ENCODE measurements around the gene NMS.
"Not testable (repeated sequence)": the region's sequence is repeated elsewhere in the genome, so short reads cannot be mapped to it uniquely, and the experiment has no call there.

Gene NMS

DNA sequence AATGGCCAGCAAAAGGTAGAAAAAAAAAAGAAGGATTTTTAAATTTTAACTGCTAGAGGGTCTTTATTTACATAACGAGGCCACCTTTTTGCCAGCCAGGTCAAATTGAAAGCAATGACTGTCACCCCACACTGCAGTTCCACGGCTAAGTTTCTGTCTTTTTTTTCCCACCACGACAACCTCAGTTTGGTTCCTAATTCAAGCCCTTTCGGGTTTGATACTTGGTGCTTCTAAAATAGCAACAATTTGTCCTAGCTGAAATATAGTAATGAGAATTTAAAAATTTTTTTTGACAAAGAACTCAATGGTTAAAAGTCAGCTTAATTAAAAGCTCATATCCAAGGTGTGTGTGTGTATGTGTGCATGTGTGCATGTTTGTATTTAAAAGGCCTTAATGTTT lies 16.4 kb upstream of the NMS start:
- H3K36me3 Mint-ChIP-seq (ENCODE audit: low read depth): peaks cover 3% of the 10 kb centered on the region
- peaks cover 15% of the 10 kb centered on the region for H3K27me3 Mint-ChIP-seq
- no peak overlapping the region for H3K4me3 Mint-ChIP-seq
- no peaks in the 10 kb centered on the region for H3K4me1 Mint-ChIP-seq (ENCODE audit: low read depth)
- DNase-seq: no peak
- H3K27ac Mint-ChIP-seq: no peak overlapping the region
- peaks cover 10% of the 10 kb centered on the region for H3K9me3 Mint-ChIP-seq

DNA sequence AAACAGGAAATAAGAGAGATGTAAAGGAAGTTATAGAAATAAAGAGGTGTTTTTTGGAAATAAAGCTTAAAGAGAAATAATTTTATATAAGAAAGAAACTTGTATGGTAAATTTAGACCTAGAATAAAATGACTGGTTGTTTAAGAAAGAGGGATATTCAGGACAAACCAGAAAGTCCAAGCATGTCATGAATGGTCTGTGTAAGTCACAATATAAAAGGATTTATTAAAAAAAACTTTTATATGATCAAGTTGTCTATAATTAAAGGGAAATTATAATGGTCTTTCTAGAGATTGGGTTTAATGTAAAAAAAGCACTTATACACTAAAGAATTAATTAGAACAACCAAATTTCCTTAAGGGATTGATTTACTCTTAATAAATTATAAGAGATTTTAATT lies 13.9 kb upstream of the NMS start:
- H3K27me3 Mint-ChIP-seq: peaks cover 15% of the 10 kb centered on the region
- not testable (repeated sequence) for H3K4me1 Mint-ChIP-seq (ENCODE audit: low read depth); DNase-seq; H3K27ac Mint-ChIP-seq; H3K36me3 Mint-ChIP-seq (ENCODE audit: low read depth); H3K4me3 Mint-ChIP-seq
- peaks cover 22% of the 10 kb centered on the region for H3K9me3 Mint-ChIP-seq

DNA sequence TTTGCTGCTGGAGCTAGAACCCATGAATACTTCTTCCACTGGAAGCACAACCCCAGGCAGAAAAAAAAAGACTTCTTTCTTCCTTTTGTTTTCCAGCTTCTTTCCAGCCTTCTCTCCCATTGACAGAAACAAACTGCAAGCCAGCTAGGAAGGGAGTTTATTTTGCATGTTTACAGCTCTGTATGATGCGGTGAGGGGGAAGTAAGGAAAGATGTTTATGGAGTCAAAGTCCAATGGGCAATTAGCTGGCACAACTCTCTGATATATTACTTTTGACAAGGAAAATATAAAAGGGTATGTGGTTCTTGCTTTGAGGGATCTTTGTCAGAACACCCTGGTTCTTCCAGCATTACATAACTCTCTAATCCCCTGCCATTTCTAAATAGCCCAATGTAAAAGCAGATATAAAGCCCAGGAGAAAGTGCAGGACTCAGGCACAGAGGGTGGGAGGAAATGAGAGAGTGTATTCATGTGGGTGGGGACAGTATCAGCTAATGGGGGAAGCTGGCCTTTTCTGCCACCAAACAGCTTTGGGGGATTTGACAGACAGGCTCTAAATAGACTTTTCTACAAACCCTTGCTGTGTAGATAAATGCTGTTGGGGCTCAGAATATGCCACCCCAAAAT lies 9.3 kb upstream of the NMS start:
- no peak overlapping the region for H3K27ac Mint-ChIP-seq
- no peak overlapping the region for H3K4me3 Mint-ChIP-seq
- H3K9me3 Mint-ChIP-seq: peaks cover 18% of the 10 kb centered on the region
- H3K4me1 Mint-ChIP-seq (ENCODE audit: low read depth): no peaks in the 10 kb centered on the region
- H3K36me3 Mint-ChIP-seq (ENCODE audit: low read depth): peaks cover 3% of the 10 kb centered on the region
- DNase-seq: no peak
- H3K27me3 Mint-ChIP-seq: peaks cover 3% of the 10 kb centered on the region

GRCh38 chr2:100470898-100471514 lies 724 bp downstream of the NMS start:
- no peak overlapping the region for H3K27ac Mint-ChIP-seq
- H3K4me1 Mint-ChIP-seq (ENCODE audit: low read depth): no peaks in the 10 kb centered on the region
- H3K9me3 Mint-ChIP-seq: no peaks in the 10 kb centered on the region
- H3K4me3 Mint-ChIP-seq: no peak overlapping the region
- H3K36me3 Mint-ChIP-seq (ENCODE audit: low read depth): no peaks in the 10 kb centered on the region
- H3K27me3 Mint-ChIP-seq: peaks cover 37% of the 10 kb centered on the region
- no peak for DNase-seq

- Mint-ChIP-seq H3K4me3 (no peak overlapping the region), H3K4me1 (ENCODE audit: low read depth) (no peaks in the 10 kb centered on the region), H3K27me3 (peaks cover 7% of the 10 kb centered on the region), H3K36me3 (ENCODE audit: low read depth) (no peaks in the 10 kb centered on the region), H3K9me3 (no peaks in the 10 kb centered on the region), H3K27ac (no peak overlapping the region)
- DNase-seq: no peak
Observed at GRCh38 chr2:100476606-100477005, 6.3 kb downstream of the NMS start.

GRCh38 chr2:100482741-100483140 lies 12.5 kb downstream of the NMS start:
- Mint-ChIP-seq H3K4me1 (ENCODE audit: low read depth) (no peaks in the 10 kb centered on the region), H3K4me3 (no peak overlapping the region), H3K27me3 (no peaks in the 10 kb centered on the region), H3K9me3 (no peaks in the 10 kb centered on the region), H3K27ac (no peak overlapping the region), H3K36me3 (ENCODE audit: low read depth) (no peaks in the 10 kb centered on the region)
- no peak for DNase-seq

- H3K36me3 Mint-ChIP-seq (ENCODE audit: low read depth): no peaks in the 10 kb centered on the region
- no peaks in the 10 kb centered on the region for H3K27me3 Mint-ChIP-seq
- no peak for DNase-seq
- H3K27ac Mint-ChIP-seq: no peak overlapping the region
- no peaks in the 10 kb centered on the region for H3K4me1 Mint-ChIP-seq (ENCODE audit: low read depth)
- no peaks in the 10 kb centered on the region for H3K9me3 Mint-ChIP-seq
- no peak overlapping the region for H3K4me3 Mint-ChIP-seq
Observed at GRCh38 chr2:100483895-100484294, 13.6 kb downstream of the NMS start.

DNA sequence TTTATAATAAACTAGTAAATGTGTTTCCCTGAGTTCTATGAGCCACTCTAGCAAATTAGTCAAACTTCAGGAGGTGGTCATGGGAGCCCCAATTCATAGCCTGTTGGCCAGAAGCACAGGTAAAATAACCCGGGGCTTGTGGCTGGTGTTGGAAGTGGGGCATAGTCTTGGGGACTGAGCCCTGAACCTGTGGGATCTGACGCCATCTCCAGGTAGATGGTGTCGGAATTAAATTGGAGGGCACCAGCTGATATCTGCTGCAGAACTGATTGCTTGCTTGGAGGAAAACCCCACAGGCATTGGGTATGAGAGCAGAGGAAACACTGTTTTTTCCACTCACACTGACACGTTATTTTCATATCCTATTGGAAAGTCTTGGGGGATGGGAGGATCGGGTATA lies 14.1 kb downstream of the NMS start:
- Mint-ChIP-seq H3K36me3 (ENCODE audit: low read depth) (no peaks in the 10 kb centered on the region), H3K4me1 (ENCODE audit: low read depth) (no peaks in the 10 kb centered on the region), H3K9me3 (no peaks in the 10 kb centered on the region), H3K27me3 (no peaks in the 10 kb centered on the region), H3K4me3 (no peak overlapping the region), H3K27ac (no peak overlapping the region)
- DNase-seq: no peak

- Mint-ChIP-seq H3K4me1 (ENCODE audit: low read depth) (no peaks in the 10 kb centered on the region), H3K4me3 (no peak overlapping the region), H3K27me3 (no peaks in the 10 kb centered on the region), H3K36me3 (ENCODE audit: low read depth) (no peaks in the 10 kb centered on the region), H3K9me3 (no peaks in the 10 kb centered on the region), H3K27ac (no peak overlapping the region)
- no peak for DNase-seq
Observed at GRCh38 chr2:100485396-100485795, 15.1 kb downstream of the NMS start.

DNA sequence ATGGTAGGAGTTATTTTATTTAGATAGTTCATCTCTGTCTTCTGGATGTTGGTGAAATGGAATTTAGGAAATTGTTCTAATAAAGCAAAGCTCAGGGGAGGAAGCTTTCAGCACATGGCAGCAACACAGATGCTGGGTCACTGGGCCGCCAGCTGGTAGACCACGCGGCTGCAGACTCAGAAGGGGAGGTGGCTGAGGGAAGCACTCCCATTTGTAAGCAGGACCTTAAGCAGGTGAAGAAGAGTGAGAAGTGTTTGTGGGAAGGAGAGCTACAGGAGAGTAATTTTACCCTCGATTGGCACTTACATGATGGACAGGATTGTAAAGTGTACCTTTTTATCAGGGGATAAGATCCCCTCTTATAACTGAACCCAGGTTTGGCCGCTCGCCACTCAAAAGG lies 24.4 kb downstream of the NMS start:
- no peak overlapping the region for H3K4me3 Mint-ChIP-seq
- peaks cover 4% of the 10 kb centered on the region for H3K9me3 Mint-ChIP-seq
- peaks cover 12% of the 10 kb centered on the region for H3K27me3 Mint-ChIP-seq
- no peaks in the 10 kb centered on the region for H3K36me3 Mint-ChIP-seq (ENCODE audit: low read depth)
- H3K27ac Mint-ChIP-seq: no peak overlapping the region
- no peak for DNase-seq
- no peaks in the 10 kb centered on the region for H3K4me1 Mint-ChIP-seq (ENCODE audit: low read depth)

- Mint-ChIP-seq H3K4me1 (ENCODE audit: low read depth) (no peaks in the 10 kb centered on the region), H3K9me3 (peaks cover 21% of the 10 kb centered on the region), H3K36me3 (ENCODE audit: low read depth) (no peaks in the 10 kb centered on the region), H3K4me3 (no peak overlapping the region), H3K27me3 (peaks cover 16% of the 10 kb centered on the region), H3K27ac (no peak overlapping the region)
- no peak for DNase-seq
Observed at GRCh38 chr2:100502782-100503181, 32.5 kb downstream of the NMS start.

DNA sequence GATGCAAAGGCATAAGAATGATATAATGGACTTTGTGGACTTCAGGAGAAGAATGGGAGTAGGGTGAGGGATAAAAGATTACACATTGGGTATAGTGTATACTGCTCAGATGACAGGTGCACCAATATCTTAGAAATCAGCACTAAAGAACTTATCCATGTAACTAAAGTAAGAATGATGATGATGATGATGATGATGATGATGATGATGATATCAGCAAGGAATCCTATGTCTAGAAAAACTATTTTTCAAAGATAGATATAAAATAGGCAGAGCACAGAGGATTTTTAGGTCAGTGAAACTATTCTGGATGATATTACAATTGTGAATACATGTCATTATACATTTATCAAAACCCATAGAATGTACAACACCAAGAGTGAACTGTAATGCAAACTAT lies 34.3 kb downstream of the NMS start:
- Mint-ChIP-seq H3K9me3 (peaks cover 25% of the 10 kb centered on the region), H3K4me3 (no peak overlapping the region), H3K4me1 (ENCODE audit: low read depth) (no peaks in the 10 kb centered on the region), H3K27me3 (peaks cover 8% of the 10 kb centered on the region), H3K36me3 (ENCODE audit: low read depth) (no peaks in the 10 kb centered on the region), H3K27ac (no peak overlapping the region)
- no peak for DNase-seq

- peaks cover 2% of the 10 kb centered on the region for H3K4me1 Mint-ChIP-seq (ENCODE audit: low read depth)
- no peaks in the 10 kb centered on the region for H3K36me3 Mint-ChIP-seq (ENCODE audit: low read depth)
- peaks cover 9% of the 10 kb centered on the region for H3K9me3 Mint-ChIP-seq
- H3K27me3 Mint-ChIP-seq: no peaks in the 10 kb centered on the region
- DNase-seq: no peak
- H3K27ac Mint-ChIP-seq: no peak overlapping the region
- no peak overlapping the region for H3K4me3 Mint-ChIP-seq
Observed at GRCh38 chr2:100509066-100509465, 38.8 kb downstream of the NMS start.

- no peaks in the 10 kb centered on the region for H3K9me3 Mint-ChIP-seq
- H3K36me3 Mint-ChIP-seq (ENCODE audit: low read depth): no peaks in the 10 kb centered on the region
- peaks cover 2% of the 10 kb centered on the region for H3K4me1 Mint-ChIP-seq (ENCODE audit: low read depth)
- H3K27ac Mint-ChIP-seq: no peak overlapping the region
- DNase-seq: no peak
- no peak overlapping the region for H3K4me3 Mint-ChIP-seq
- peaks cover 3% of the 10 kb centered on the region for H3K27me3 Mint-ChIP-seq
Observed at GRCh38 chr2:100513650-100514049, 43.4 kb downstream of the NMS start.

- H3K36me3 Mint-ChIP-seq (ENCODE audit: low read depth): no peaks in the 10 kb centered on the region
- H3K27me3 Mint-ChIP-seq: peaks cover 3% of the 10 kb centered on the region
- H3K4me3 Mint-ChIP-seq: no peak overlapping the region
- DNase-seq: no peak
- no peak overlapping the region for H3K27ac Mint-ChIP-seq
- peaks cover 2% of the 10 kb centered on the region for H3K4me1 Mint-ChIP-seq (ENCODE audit: low read depth)
- H3K9me3 Mint-ChIP-seq: no peaks in the 10 kb centered on the region
Observed at GRCh38 chr2:100517556-100517955, 47.3 kb downstream of the NMS start.

DNA sequence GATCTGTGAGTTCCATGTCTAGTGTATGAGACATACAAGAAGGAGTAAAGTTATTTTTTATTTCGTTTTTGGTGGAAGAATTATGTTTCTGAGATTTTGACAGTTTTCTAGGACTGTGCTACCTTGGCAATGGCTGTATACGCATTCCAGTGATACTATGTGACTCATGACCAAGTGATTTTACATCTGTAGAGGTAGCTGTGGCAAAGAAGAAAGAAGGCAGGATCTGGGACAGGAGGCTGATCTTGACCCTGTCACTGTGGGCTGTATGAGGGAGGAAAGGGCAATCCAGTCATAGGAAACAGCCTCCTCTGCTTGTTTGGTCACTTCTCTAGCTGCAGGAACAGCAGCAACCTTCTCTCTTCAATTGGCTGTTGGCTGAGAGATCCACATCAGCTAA lies 48.5 kb downstream of the NMS start:
- no peak overlapping the region for H3K4me3 Mint-ChIP-seq
- peaks cover under 1% of the 10 kb centered on the region for H3K4me1 Mint-ChIP-seq (ENCODE audit: low read depth)
- no peak for DNase-seq
- no peaks in the 10 kb centered on the region for H3K9me3 Mint-ChIP-seq
- no peaks in the 10 kb centered on the region for H3K36me3 Mint-ChIP-seq (ENCODE audit: low read depth)
- H3K27ac Mint-ChIP-seq: no peak overlapping the region
- H3K27me3 Mint-ChIP-seq: peaks cover 3% of the 10 kb centered on the region

Data from activated T-cell treated with anti-CD3 and anti-CD28 coated beads, Interleukin-2, amount 50 U/mL, for 24 hours (primary cell).